Trophoblast cell (in vitro differentiated cells and primary cell): ENCODE results near the gene OR51E2.

ENCODE experiments used
- DNase-seq, 2 donors: peaks; one replicate each; pipeline ENCODE4 v3.0.0-alpha.2; 2016
- H2AFZ ChIP-seq: 2 replicates; pipeline ENCODE4 v1.6.1; 2013; ENCODE audit warnings: low read length, moderate library complexity, mild to moderate bottlenecking; ENCODE audit not compliant: insufficient read depth, poor library complexity
- H2AK5ac ChIP-seq: 2 replicates; pipeline ENCODE4 v1.6.1; 2013; ENCODE audit warnings: mild to moderate bottlenecking, low read length
- H2BK120ac ChIP-seq: 2 replicates; pipeline ENCODE4 v1.6.1; 2013; ENCODE audit warnings: low read length, mild to moderate bottlenecking, moderate library complexity; ENCODE audit not compliant: insufficient read depth, poor library complexity
- H2BK12ac ChIP-seq: 2 replicates; pipeline ENCODE4 v1.6.1; 2013; ENCODE audit warnings: mild to moderate bottlenecking, low read length, moderate library complexity
- H2BK5ac ChIP-seq: 2 replicates; pipeline ENCODE4 v1.6.1; 2013; ENCODE audit warnings: low read length, low read depth, moderate library complexity, mild to moderate bottlenecking; ENCODE audit not compliant: poor library complexity
- H3K14ac ChIP-seq: 2 replicates; pipeline ENCODE4 v1.6.1; 2013; ENCODE audit warnings: mild to moderate bottlenecking, low read length
- H3K18ac ChIP-seq: 2 replicates; pipeline ENCODE4 v1.6.1; 2013; ENCODE audit warnings: mild to moderate bottlenecking, low read length
- H3K23ac ChIP-seq: 2 replicates; pipeline ENCODE4 v1.6.1; 2013; ENCODE audit warnings: low read length
- H3K27ac ChIP-seq: 2 replicates; pipeline ENCODE4 v1.5.1; 2013; ENCODE audit warnings: low read depth, mild to moderate bottlenecking, inconsistent platforms, low read length, moderate library complexity
- H3K27me3 ChIP-seq: 2 replicates; pipeline ENCODE4 v1.6.1; 2013; ENCODE audit warnings: inconsistent platforms, mild to moderate bottlenecking, low read length, moderate library complexity; ENCODE audit not compliant: insufficient read depth
- H3K36me3 ChIP-seq, 2 experiments: 1 replicate in 1 of 2; 2 replicates in 1 of 2; pipeline ENCODE4 v1.6.1; 2013; ENCODE audit warnings: low read length in 2 of 2, mild to moderate bottlenecking in 2 of 2, moderate library complexity in 1 of 2; ENCODE audit not compliant: insufficient read depth in 2 of 2, control insufficient read depth in 1 of 2
- H3K4ac ChIP-seq: 2 replicates; pipeline ENCODE4 v1.6.1; 2013; ENCODE audit warnings: low read depth, mild to moderate bottlenecking, low read length, moderate library complexity
- H3K4me1 ChIP-seq, 2 experiments: 1 replicate in 1 of 2; 2 replicates in 1 of 2; pipeline ENCODE4 v1.6.1; 2013; ENCODE audit warnings: low read length in 2 of 2, mild to moderate bottlenecking in 2 of 2, moderate library complexity in 1 of 2; ENCODE audit not compliant: insufficient read depth in 2 of 2, control insufficient read depth in 1 of 2
- H3K4me2 ChIP-seq: 2 replicates; pipeline ENCODE4 v1.6.1; 2013; ENCODE audit warnings: inconsistent platforms, mild to moderate bottlenecking, low read length, moderate library complexity
- H3K4me3 ChIP-seq: 2 replicates; pipeline ENCODE4 v1.5.1; 2013; ENCODE audit warnings: mild to moderate bottlenecking, low read depth, low read length, inconsistent platforms
- H3K79me1 ChIP-seq: one replicate; pipeline ENCODE4 v1.6.1; 2013; ENCODE audit warnings: low read length
- H3K79me2 ChIP-seq: 2 replicates; pipeline ENCODE4 v1.6.1; 2013; ENCODE audit warnings: low read length, mild to moderate bottlenecking; ENCODE audit not compliant: control insufficient read depth, insufficient read depth, poor library complexity
- H3K9ac ChIP-seq: 2 replicates; pipeline ENCODE4 v1.6.1; 2013; ENCODE audit warnings: mild to moderate bottlenecking, low read length
- H3K9me3 ChIP-seq: 2 replicates; pipeline ENCODE4 v1.6.1; 2013; ENCODE audit warnings: low read depth, mild to moderate bottlenecking, control low read depth, inconsistent platforms, low read length; ENCODE audit not compliant: insufficient read depth
- H4K12ac ChIP-seq: 2 replicates; pipeline ENCODE4 v1.6.1; 2013; ENCODE audit warnings: low read depth, mild to moderate bottlenecking, low read length, moderate library complexity
- H4K8ac ChIP-seq: 2 replicates; pipeline ENCODE4 v1.6.1; 2013; ENCODE audit warnings: low read depth, mild to moderate bottlenecking, low read length, moderate library complexity
- H4K91ac ChIP-seq: one replicate; pipeline ENCODE4 v1.6.1; 2013; ENCODE audit warnings: low read depth, mild to moderate bottlenecking, low read length, moderate library complexity
- WGBS: extraction: QIAGEN DNeasy Blood & Tissue Kit; methylation state at CpG from one replicate; pipeline ENCODE4 v1.1.7; 2013; ENCODE audit warnings: missing lambda C conversion rate; ENCODE audit not compliant: insufficient read length, insufficient coverage; ENCODE audit errors: extremely low coverage; 5-methylcytosine and 5-hydroxymethylcytosine counted together

Gene OR51E2

DNA sequence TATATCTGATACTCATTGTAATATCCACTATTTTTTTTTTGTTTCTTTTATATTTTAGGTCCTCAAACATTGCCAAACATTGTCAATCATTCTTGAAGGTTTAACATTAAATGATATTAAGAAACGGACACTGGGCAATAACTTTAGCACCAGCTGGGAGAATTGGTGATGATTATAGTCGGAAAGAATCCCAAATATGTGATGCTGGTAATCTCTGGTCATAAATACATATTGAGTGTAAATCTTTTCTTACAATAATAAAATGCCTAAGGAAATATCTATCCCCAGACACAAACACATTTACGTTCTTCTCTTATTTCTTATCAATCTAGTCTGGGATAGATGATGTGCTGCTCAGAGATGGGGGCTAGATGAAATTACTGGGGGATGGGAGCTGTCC, 25.2 kb downstream of the OR51E2 start:
- H3K4ac ChIP-seq: no peak overlapping the region
- H3K79me2 ChIP-seq: no peaks in the 10 kb centered on the region
- H4K8ac ChIP-seq: no peak overlapping the region
- no peak overlapping the region for H3K4me2 ChIP-seq
- H2AFZ ChIP-seq: no peak overlapping the region
- H3K4me3 ChIP-seq: no peak overlapping the region
- H3K27ac ChIP-seq: no peak overlapping the region
- no CpG with 5 or more reads among the region's 3 CpGs for WGBS
- no peak overlapping the region for H2BK120ac ChIP-seq
- no peaks in the 10 kb centered on the region for H3K36me3 ChIP-seq
- H3K18ac ChIP-seq: no peak overlapping the region
- H3K9ac ChIP-seq: no peak overlapping the region
- H3K27me3 ChIP-seq: no peaks in the 10 kb centered on the region
- DNase-seq: peak in 1 of 2 donors; percentile 6
- no peak overlapping the region for H2BK12ac ChIP-seq
- H4K12ac ChIP-seq: no peak overlapping the region
- H4K91ac ChIP-seq: no peak overlapping the region
- H3K14ac ChIP-seq: no peak overlapping the region
- no peaks in the 10 kb centered on the region for H3K4me1 ChIP-seq
- no peaks in the 10 kb centered on the region for H3K9me3 ChIP-seq
- no peaks in the 10 kb centered on the region for H3K79me1 ChIP-seq
- no peak overlapping the region for H2AK5ac ChIP-seq
- no peak overlapping the region for H2BK5ac ChIP-seq
- no peak overlapping the region for H3K23ac ChIP-seq

DNA sequence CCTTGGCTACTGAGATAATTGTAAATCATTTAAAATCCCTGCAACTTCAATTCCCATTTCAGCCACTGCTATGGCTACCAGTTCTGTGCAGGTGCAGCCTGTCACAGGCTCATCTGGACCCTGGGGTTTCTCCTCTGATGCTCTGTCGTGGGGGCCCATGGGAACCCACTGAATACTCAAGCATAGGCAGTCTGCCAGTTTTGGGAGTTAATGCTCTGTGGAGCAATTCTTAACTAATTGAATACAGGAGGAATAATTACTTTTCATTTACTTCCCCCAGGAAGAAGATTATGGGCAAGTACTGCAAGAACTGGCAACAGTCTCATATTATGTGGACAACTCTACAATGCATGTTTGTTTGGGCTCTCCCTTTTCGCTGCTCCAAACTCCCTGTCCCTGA, 25.9 kb downstream of the OR51E2 start:
- Histone ChIP-seq H3K27ac (no peak overlapping the region), H3K36me3 (no peaks in the 10 kb centered on the region), H3K4me3 (no peak overlapping the region), H4K12ac (no peak overlapping the region), H2AK5ac (no peak overlapping the region), H3K14ac (no peak overlapping the region), H4K8ac (no peak overlapping the region), H3K4me1 (no peaks in the 10 kb centered on the region), H3K4me2 (no peak overlapping the region), H2BK120ac (no peak overlapping the region), H2BK5ac (no peak overlapping the region), H3K27me3 (no peaks in the 10 kb centered on the region), H3K79me1 (no peaks in the 10 kb centered on the region), H3K9ac (no peak overlapping the region), H2BK12ac (no peak overlapping the region), H2AFZ (no peak overlapping the region), H3K23ac (no peak overlapping the region), H3K4ac (no peak overlapping the region), H4K91ac (no peak overlapping the region), H3K18ac (no peak overlapping the region), H3K9me3 (no peaks in the 10 kb centered on the region), H3K79me2 (no peaks in the 10 kb centered on the region)
- no CpG with 5 or more reads among the region's 2 CpGs for WGBS
- DNase-seq: no peak

DNA sequence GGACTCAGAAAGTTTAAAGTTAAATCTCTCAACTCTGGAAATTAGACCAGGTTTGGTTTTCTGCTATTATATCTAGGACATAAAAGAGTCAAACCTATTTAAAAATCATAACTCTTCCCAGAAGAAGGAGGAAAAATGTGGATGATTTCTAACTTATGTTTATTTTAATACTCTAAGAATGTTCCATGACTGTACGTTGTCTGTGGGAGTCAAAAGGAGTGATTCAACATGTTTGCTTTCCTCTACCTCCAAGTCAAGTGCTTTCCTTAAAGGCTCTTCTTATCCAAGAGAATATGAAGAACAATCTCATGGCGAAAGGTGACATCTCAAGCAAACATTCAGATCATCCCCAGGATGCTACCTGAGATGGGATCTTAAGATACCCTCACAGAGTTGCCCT, 32.2 kb downstream of the OR51E2 start:
- H3K27me3 ChIP-seq: no peaks in the 10 kb centered on the region
- WGBS: no CpG with 5 or more reads among the region's 2 CpGs
- H3K79me1 ChIP-seq: no peaks in the 10 kb centered on the region
- no peak overlapping the region for H2AFZ ChIP-seq
- no peak overlapping the region for H2AK5ac ChIP-seq
- no peaks in the 10 kb centered on the region for H3K36me3 ChIP-seq
- H3K4me3 ChIP-seq: no peak overlapping the region
- no peak overlapping the region for H3K4ac ChIP-seq
- H2BK120ac ChIP-seq: no peak overlapping the region
- peaks cover 2% of the 10 kb centered on the region for H3K9me3 ChIP-seq
- no peak overlapping the region for H4K8ac ChIP-seq
- H4K12ac ChIP-seq: no peak overlapping the region
- H3K27ac ChIP-seq: no peak overlapping the region
- no peaks in the 10 kb centered on the region for H3K4me1 ChIP-seq
- no peak overlapping the region for H3K23ac ChIP-seq
- no peak overlapping the region for H2BK12ac ChIP-seq
- H3K9ac ChIP-seq: no peak overlapping the region
- no peak for DNase-seq
- no peak overlapping the region for H4K91ac ChIP-seq
- no peak overlapping the region for H3K18ac ChIP-seq
- no peak overlapping the region for H3K14ac ChIP-seq
- H3K79me2 ChIP-seq: no peaks in the 10 kb centered on the region
- no peak overlapping the region for H2BK5ac ChIP-seq
- no peak overlapping the region for H3K4me2 ChIP-seq

DNA sequence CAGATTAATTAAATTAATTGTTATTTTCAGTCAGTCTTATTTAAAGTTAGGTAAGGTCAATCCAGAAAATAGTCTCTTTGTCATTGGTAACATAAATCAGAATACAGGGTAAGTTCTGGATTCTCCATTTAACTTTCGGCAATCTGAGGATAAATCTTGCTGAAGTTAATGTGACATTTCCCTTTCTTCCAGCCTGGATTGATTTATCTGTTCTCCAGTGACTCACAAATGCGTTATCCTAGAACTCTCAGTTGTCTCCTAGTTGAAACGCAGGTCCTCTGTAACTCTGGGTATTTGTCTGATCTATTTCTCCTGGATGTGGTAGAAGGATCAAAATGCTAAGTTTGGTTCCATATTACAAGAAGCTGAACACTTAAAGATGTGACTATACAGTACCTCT, 32.9 kb downstream of the OR51E2 start:
- no peak overlapping the region for H4K8ac ChIP-seq
- no peak overlapping the region for H3K4me2 ChIP-seq

More for the DNA sequence above, 32.9 kb downstream of the OR51E2 start:
- Histone ChIP-seq H3K9ac (no peak overlapping the region), H3K4me1 (no peaks in the 10 kb centered on the region), H3K18ac (no peak overlapping the region), H4K12ac (no peak overlapping the region), H3K23ac (no peak overlapping the region), H3K79me2 (no peaks in the 10 kb centered on the region), H3K36me3 (no peaks in the 10 kb centered on the region), H3K14ac (no peak overlapping the region), H3K79me1 (no peaks in the 10 kb centered on the region), H2AFZ (no peak overlapping the region), H3K27ac (no peak overlapping the region), H2BK120ac (no peak overlapping the region), H3K9me3 (peaks cover 2% of the 10 kb centered on the region), H2BK12ac (no peak overlapping the region), H3K4ac (no peak overlapping the region), H3K4me3 (no peak overlapping the region), H4K91ac (no peak overlapping the region), H2BK5ac (no peak overlapping the region), H3K27me3 (no peaks in the 10 kb centered on the region), H2AK5ac (no peak overlapping the region)
- DNase-seq: no peak
- no CpG with 5 or more reads among the region's 3 CpGs for WGBS
